Umbilical cord (tissue), 2 donors: ENCODE measurements around the gene ZNF584. TPM values are rescaled to one million over a fixed set of nuclear protein-coding genes. Genes with fewer than 3 reads are reported as not detected.

Source experiments
- DNase-seq: peaks from one replicate; pipeline ENCODE4 v3.0.0-alpha.2; 2015; ENCODE audit warnings: low spot score
- total RNA-seq: library from RNA; depleted of rRNA; stranded (reverse); fragments of >200 nt; gene quantifications from one replicate; pipeline ENCODE4 v1.2.3, GENCODE V29; 2014; ENCODE audit warnings: low replicate concordance; ENCODE audit not compliant: insufficient read depth

ZNF584 gene
- total RNA-seq, 1 donor from 2014 or later = 6.0 TPM

DNA sequence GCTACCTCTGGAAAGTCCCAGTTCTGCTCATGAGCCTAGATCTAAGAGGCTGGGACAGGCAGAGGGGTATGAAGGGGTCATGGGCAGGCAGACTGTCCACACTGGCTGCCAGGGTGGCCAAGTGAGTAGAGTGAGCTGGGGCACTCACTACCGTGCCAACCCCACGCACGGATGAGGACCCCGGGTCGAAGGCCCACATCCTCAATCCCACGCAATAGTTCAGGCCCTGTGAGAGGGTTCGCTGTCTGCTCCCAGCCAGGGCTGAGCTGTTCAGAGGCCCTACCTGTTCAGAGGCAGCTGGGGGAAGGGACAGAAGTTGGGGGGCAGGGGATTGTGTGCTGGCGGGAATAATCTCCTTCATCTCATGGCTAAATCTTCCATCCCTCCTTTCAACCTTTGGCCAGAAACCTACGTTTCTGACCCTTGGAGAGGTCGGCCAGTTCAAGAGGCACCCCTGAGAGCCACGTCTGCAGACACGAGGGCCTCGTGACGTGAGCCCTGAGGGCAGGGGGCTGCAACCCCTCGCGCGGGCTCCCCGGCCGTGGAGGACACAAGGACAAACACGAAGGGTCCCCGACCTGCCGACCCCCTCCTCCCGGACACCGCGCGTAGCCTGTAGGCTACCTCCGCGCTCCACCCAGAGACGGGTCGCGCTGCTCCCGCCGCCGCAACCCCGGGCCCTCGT, 22.4 kb upstream of the ZNF584 start:
- DNase-seq = no peak

DNA sequence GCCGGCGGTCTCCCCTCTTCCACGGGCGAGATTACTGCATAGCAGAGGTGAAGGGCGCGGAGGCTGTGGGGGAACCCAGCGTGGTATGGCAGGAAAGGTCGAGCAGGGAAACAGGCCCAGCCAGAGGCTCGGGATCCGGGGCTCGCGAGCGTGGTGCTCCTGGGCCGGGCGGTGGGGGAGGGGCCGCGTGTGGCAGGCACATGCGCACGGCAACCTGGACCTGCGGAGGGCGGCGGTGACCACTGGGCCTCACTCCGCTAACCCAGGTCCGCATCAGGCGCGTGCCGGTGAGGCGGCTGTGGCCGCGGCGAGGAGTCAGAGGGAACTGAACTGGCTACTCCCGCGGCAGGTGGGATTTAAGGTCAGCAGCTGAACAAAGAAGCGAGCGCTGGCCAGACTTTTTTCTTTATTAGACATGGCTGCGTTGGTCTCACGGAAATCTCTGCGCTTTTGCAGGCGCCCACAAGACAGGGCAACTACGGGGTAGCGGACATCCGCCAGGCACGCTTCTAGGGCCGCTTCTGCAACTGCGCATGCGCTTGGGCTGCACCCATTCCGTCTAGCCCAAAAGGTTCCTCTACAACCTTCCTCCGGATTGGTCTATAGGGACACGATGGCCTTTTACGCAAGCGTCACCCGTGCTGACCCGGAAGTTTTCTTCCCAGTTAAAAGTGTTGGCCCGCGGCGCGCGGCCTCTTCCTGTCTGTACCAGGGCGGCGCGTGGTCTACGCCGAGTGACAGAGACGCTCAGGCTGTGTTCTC, 21.7 kb upstream of the ZNF584 start, which contains the start of gene RPS5:
RPS5 (plus strand) TSS at position 694 of the 762 bp plus-strand sequence. CDS start 869 bp downstream, outside the sequence.
- peak; percentile 99 for DNase-seq

DNA sequence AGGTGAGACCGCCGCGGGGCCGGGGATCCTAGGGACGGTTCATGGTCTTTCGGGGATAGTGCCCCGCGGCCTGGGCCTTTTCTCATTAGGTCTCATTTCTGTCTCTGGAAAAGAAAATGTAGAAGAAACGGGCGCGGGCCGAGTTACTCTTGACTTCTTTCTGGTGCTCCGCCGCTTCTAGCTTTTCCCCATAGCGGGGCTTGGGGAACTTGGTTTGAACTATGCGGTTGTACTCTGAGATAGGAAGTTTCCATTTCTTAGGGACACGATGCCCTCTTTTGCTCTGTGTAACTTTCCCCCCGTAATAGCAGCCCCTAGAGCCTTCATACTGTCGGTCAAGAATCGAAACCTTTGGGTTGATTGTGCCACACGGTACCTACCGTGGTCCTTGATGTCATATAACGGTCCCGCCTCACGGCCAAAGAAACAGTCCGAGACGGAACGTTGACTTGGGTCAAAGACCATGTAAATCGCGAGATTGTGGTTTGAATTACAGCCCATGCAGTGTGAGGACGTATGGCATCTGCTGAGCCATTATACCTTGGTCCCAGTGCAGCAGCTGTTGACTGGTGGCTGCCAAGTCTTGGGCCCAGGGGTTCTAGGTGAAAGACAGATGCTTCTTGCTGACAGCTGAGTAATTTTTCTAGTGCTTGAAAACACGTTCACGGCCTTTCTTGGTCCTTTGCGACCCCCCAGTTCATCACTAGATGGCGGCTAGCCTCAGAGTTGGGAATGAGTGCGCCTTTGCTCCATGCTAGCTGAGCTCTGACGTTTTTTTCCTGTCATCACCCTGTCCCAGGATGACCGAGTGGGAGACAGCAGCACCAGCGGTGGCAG, 20.9 kb upstream of the ZNF584 start:
- no peak for DNase-seq

DNA sequence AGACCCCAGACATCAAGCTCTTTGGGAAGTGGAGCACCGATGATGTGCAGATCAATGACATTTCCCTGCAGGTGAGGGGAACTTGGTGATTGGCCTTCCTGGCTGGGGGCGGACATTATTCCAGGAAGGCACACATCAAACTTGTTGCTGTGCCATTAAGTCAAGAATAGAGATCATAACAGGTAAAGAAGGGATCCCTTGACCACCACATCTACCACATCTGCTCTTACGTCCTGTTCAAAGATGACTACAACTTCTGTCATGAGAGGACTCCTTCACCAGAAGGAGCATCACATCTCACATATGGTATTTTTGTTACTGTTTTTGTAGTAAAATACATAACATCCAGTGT, 20.3 kb upstream of the ZNF584 start:
- DNase-seq = no peak

DNA sequence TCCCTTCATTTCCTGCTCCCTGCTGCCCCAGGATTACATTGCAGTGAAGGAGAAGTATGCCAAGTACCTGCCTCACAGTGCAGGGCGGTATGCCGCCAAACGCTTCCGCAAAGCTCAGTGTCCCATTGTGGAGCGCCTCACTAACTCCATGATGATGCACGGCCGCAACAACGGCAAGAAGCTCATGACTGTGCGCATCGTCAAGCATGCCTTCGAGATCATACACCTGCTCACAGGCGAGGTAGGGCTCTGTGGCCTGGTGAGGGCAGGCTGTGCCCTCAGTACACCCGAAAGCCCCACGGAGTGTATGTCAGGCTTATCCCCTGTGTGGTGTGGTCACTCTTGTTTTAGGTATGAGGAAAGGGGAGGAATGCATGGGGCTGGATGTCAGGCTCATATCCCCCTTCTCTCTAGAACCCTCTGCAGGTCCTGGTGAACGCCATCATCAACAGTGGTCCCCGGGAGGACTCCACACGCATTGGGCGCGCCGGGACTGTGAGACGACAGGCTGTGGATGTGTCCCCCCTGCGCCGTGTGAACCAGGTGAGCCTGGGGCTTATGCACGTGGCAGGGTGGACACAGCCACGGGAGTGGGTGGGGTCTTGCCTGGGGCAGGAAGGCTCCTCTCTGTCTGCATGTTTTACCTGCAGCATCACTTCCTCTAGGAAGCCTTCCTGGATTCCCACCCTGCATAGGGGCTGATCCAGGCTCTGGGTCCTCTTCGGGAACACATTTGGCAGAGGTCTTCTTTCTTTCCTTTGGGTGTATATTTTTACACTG, 15.3 kb upstream of the ZNF584 start:
- no peak for DNase-seq

DNA sequence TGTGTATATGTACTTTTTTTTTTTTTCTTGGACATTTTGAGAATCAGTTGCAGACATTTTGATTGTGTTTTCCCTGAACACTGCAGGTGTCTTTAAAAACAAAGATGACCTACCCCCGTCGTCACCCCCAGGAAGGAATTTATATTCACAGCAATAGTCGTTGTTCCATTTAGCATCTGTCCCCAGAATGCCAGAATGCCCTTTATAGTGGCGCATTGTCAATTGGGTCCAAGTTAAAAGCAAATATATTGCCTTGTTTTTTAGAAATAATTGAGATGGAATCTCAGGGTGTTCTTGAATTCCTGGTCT, 14.8 kb upstream of the ZNF584 start:
- no peak for DNase-seq

DNA sequence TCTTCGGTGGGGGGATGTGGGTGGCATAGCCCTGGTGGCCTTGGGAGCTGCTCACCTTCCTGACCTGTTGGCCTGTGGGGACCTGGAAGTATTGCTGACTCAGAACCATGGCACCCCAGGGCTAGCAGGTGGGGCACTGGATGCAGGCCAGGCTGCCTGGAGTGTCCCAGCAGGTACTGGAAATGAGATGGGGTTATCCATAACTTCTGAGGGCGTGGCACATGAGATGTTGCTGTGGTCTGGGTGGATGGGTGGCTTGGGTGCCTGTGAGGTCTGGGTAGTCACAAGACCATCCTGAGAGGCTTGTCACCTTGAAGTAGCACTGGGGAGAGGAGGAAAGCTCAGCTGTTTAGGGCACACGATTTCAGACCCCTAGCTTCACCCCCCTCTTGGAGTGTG, 13.6 kb upstream of the ZNF584 start:
- no peak for DNase-seq

DNA sequence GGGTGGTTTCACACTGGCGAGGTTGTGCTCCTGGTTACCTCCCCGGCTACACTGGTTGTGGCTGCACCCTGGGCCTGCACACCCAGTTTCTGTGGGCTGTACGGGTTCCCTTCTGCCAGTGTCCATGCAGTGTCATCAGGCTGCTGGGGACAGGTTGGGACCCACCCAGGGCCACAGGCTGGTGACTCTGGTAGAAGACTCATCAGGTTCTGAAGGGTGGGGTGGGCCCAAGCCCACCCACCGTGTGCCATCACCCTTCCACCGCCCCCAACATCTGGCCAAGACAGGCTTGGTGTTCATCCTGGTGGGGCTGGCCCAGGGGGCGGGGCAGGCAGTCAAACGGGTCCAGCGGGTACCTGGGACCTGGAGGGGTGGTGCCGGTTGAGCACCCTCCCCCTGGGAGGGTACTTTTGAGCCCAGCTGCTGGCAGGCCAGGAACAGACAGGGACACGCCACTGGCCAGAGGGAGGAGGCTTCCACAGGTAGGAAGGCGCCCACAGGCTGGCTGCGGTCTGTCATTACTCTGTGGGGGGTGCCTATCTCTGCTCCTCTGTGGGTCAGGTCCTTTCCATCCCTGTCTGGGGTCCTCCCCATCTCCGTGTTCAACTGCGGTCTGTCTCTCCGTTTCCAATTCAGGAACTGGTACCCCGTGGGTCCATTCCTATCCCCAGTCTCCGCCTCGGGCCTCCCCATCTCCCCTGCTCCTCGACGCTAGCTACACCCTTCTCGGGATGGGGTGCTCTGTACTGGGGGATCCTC, 13.1 kb upstream of the ZNF584 start, which contains the start of gene RNF225:
RNF225 (plus strand) TSS at position 437 of the 759 bp plus-strand sequence. CDS start 434 bp downstream, outside the sequence.
- no peak for DNase-seq

DNA sequence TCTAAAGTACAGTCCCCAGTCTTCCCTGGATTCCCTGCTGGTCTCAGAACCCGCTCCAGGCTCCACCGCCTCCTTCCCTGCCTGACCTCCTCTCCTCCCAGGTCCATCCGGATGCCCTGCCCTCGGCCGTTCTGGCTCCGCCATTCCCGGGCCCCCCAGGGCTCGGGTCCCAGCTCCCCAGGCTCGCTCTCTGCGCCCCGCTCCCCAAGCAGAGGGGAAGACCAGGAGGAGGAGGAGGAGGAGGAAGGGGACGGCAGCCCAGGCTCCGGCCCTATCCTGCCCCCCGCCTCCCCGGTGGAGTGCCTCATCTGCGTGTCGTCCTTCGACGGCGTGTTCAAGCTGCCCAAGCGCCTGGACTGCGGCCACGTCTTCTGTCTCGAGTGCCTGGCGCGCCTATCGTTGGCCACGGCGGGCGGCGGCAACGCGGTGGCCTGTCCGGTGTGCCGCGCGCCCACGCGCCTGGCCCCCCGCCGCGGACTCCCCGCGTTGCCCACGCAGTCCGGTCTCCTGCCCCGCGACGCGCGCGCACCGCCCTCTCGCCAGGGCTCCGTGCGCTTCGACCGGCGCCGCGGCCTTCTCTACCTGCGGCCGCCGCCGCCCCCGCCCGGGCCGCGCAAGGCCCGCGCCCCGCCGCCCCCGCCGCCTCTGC, 12.3 kb upstream of the ZNF584 start:
- no peak for DNase-seq

DNA sequence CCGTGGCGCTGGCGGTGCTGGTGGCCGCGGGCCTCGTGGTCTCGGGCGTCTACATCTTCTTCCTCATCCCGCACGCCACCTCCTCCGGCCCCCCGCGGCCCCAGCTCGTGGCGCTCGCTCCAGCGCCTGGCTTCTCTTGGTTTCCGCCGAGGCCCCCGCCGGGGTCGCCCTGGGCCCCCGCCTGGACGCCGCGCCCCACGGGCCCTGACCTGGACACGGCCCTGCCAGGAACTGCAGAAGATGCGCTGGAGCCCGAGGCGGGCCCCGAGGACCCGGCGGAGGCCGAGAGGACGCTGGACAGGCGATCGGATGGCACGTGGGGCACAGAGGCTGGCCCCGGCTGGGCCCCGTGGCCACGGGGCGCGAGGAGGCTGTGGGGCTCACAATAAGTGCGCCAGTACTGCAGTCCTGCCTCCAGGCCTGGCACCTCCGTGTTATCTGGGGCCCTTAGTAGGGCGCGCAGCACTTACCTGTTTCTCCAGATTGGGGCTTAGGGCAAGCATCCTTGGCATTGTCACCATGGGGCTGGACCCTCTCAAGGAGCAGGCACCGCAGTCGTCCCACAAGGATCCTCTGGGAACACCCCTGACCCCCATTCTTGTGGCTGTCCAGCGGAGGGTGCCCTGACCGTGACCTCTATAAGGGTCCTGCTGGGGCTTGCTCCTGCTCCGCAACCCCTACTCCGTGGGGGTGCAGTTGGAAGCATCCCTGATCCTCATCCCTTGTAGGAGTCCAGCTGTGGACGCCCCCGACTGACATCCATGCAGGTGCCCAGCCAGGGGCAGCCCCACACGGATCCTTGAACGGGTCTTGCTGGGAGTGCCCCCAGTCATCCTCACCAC, 11.5 kb upstream of the ZNF584 start:
- no peak for DNase-seq

DNA sequence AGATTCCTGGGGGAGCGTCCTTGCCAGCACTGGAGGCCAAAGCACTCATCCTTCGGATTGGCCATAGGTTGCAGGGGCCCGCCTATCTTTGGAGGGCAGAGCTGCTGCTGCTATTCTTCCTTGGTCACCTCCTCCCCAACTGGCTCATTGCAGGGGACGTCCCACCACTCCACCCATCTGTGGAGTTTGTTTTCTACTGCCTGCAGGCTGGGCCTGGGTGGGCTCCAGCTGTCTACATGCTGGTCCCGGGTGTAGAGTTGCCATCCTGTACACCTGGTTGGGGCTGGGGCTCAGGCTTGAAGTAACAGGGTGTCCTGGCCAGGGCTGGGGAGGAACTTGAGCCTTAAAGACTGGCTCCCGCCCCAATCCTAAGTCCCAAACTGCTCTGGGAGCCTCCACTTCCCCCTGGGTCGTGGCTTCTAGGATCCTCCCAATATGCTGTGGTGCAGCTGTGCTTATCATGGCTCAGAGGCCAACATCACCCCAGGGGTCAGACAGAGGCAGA, 10.9 kb upstream of the ZNF584 start:
- DNase-seq = no peak

DNA sequence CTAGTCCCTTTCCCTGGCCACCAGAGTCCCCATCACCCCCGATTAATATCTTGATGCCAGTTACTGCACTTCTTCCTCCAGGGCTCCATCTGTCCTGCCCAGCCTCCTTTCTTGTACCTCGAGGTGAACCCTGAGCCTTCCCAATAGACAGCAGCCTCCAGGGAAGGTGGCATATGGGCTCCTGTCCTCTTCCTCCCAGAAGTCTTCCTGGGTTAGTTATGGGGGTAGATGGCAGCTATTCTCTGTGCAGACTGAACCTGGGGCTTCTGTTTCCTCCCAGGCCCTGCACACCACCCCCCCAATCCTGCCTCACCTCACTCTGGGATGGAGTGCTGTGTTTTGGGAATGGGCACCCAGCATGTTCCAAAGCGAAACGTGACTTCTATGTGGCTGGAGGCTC, 10.4 kb upstream of the ZNF584 start:
- no peak for DNase-seq

DNA sequence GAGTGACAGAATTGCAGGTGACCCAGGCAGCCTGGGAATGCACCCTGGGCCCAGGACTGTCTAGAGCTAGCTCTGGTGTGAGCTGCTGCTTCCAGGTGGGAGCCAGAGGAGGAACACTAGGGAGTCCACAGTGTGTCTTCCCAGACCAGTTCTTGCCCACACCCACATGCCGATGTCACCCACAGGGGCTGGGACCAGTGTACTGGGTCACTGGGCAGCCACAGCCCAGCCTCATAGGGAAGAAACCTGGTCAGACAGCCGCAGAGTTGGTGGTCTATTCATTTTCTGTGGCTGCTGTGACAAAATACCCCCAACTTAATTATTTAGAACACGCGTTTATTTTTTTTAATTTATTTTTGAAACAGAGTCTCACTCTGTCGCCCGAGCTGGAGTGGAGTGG, 9.9 kb upstream of the ZNF584 start:
- no peak for DNase-seq

DNA sequence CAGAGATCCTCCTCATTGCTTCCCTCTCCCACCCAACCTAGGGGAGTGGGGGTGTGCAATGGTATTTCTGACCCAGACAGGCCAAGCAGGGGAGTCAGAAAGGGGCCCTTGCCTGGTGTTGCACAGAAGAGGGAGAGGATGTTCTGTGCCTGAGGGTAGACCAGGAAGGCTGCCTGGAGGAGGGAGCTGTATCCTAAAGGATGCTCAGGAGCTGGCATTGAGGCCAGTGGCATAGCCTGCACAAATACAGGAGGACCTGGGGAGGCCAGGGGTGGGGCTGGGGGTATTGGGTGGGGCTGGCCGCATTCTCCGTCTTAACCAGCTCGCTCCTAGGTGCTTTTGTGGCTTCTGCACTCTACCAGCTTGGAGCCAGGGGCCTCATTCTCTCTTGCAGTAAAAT, 8.5 kb upstream of the ZNF584 start:
- DNase-seq = no peak

DNA sequence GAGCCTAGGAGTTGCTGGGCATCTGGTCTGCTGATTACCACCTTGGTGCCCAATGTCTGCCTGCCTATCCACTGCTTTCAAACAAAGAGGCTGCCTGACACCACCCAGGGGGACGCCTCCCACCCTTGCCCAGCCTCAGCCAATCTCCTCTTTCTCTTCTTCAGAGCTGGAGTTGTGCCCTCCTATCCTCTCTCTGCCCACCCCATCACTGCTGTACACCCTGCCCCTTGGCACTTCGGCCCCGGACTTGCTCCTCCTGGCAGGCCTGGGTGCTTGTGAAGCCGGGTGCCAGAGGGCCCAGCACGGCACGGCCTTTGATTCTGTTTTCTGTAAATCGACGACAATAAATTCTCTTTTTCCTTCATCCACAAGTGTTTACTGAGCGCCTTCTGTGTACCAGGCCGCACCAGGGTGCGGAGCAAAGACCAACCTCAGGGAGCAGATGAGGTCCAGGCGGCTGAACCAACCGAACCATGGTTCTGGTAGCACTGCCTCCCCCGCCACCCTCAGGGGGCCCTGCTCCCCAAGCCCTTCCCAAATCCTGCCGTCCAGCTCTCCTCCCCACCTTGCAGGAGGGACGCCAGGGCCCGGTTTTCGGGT, 8.0 kb upstream of the ZNF584 start:
- DNase-seq = no peak

DNA sequence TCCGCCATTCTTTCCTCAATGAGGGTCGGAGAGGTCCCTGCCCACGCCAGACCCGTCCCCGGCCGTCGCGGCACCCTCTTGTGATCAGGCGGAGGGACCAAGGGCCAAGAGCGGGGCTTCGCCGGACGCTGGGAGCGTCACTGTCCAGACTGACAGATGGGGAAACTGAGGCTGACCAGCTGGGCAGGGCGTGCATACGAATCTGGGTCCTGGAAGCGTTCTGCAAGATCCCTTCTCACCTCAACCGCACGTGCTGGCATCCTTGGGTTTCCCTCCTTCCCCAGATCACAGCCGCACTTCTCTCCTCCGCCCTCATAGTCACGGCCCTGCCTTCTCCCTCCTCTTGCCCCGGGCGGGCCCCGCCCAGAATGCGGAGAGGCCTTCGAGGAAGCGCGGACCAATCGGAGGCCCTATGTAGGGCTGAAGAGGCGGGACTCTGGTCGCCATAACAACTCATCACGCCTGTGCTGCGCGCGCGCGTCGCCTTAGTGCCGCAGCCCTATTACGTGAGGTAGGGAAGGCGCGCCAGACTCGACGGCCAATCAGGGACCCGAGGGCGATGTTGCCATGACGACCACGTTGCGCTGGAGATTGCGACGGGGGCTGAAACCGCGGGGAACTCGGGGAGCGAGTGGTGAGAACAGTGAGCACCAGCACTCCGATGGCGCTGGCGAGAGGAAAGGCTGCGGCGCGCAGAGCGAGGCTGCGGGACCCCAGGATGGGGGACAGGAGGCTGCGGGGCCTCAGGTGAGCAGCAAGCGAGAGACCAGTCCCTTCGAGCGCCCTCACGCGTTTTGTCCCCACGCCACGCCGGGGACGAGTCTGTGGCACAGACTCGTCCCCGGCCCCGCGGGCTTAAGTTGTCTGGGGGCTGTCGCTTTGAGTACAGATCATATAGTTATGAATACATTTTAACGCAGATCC, 7.3 kb upstream of the ZNF584 start:
- peak; percentile 100 for DNase-seq

DNA sequence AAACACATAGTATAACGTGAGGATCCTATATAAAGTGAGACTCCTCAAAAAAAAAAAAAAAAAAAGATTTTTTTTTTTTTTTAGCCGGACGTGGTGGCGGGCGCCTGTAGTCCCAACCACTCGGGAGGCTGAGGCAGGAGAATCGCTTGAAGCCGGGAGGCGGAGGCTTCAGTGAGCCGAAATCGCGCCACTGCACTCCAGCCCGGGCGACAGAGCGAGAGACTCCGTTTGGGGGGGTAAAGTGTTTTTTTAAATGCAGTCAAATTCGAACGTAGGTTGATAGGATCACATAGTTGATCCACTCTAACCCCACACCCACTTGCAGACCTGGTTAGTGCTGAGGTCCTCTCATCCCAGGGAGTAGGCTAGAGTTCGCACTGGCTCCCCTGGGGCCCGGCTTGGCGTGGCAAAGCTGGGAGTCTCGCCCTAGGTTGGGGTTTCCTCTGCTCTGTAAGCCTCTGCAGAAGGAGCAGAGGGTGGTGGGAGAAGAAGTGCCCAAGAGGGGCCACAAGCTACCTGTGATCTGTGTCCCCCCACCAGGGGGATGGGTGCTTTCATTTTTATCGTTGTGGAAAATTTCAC, 6.5 kb upstream of the ZNF584 start:
- no peak for DNase-seq
